HTERT RPE-1 (cell line): Measurements from ENCODE around the gene HK3.

Source experiments
- in situ Hi-C: fragments of 300-500 bp; cut with MboI; formaldehyde crosslinking; loops from 4 replicates; pipeline ENCODE4 v1.14.3; 2020; ENCODE audit warnings: low sequenced_read_pairs

HK3 gene

DNA sequence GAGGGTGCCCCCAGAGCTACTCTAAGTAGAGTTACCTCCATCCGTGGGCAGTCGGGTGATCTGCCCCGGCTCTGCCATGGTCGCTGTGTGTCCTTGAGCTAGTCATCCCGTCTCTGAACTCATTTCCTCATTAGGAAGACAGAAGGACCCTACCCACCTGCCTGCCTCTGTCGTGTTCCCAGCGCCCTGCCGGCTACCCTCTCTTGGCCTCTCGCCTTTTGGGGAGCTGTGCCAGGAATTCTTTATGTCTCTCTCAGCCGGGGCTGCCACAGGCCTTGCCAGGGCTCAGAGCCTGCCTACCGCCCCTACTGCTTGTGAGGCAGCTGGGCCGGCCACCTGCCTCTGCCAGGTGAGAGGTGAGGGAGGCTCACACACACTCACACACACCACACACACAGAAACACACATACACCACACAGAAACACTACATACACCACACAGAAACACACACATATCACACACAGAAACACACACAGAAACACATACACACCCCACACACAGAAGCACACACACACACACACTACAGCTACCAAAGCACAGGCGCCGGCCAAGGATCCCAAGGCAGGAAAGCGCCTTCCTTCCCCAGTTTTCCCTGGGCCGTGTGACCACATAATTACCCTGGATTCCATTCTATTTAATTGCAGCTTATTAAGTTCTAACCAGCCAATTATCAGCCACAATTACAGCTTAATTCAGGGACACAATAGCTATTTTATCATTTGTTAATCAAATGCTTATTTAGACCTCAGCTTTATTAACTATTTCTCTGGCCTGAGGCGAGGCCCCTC, 47.1 kb downstream of the HK3 start:
- in situ Hi-C loops: no loop called here

DNA sequence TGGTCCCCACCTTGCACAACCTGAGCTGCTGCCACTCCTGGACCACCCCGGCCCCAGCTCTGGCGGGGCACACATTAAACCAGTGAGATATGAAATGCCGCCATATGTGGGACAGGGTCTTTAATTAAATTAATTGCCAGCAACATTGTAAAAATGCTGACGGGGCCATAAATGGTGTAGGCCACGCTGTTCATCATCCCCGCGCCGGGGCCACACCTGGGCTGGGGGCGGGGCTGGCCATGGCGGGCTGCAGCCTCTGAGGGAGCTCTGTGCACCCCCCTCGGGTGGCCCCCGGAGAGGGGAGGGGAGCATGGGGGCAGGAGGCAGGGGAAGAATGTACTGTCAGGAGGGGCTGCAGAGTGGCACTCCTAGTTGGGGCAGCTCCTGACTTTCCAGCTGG, 47.8 kb downstream of the HK3 start:
- in situ Hi-C loops: no loop called here

DNA sequence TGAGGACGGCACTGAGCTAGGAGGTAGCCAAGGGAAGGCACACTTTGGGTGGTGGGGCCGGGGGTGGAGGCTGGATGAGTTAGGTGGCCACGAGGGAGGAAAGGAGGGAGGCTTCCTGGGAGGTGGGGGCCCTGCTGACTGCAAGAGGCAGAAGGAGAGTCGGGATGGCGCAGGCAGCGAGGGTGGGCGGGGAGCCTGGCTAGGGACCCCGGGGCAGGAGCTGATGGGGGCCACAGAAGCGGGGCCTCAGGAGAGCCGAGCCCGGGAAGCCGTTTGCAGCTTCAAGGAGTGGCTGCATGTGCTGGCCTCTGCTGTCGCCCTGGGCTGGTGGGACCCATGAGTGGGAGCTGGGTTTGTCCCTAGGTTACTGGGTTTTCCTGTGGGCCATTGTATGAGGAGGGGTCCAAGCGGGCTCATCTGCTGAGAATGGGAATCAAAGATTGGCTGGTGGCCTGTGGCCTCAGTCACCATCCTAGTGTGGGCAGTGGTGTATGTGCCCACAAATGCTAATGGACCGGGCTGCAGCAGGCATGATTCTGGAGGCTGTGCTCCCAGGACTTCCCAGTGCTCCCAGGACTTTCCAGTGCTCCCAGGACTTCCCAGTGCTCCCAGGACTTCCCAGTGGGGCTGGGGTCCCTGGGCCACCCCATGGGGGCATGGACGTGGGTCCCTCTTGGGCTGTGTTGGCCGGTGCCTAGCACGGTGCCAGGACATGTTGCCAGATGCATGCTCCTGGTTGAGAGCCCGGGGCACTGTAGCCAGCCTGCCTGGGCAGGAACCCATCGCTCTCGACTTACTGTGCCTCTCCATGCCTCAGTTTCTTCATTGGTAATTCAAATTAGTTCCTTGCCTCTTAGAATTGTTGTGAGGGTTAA, 48.5 kb downstream of the HK3 start:
- in situ Hi-C loops: no loop called here

DNA sequence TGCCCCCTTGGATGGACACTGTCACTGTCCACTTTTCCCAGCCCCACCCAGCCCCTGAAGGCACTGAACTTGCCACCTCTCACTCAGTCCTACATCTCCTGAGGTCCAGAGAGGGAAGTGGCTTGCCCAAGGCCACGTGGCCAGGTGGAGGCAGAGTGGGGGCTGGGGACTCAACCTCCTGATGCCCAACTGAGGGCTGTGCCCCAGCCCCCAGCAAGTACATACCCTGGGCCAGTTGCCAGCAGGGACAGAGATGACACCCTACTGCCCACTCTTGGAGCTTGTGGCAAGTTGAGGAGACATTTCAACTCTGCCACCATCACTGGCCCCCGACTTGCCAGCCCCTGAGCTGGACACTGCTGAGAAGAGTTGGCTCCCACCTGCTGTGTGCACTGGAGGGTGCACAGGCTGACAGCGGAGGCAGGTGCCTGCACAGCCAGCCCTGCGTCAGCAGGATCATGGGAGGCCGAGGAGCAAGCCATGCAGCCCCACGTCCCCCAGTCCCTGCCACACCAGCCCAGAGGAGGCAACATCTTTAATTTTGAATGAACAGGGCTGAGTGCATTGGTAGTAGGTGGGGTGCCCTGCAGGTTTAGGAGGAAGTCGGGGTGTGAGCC, 49.4 kb downstream of the HK3 start:
- in situ Hi-C loops: no loop called here

DNA sequence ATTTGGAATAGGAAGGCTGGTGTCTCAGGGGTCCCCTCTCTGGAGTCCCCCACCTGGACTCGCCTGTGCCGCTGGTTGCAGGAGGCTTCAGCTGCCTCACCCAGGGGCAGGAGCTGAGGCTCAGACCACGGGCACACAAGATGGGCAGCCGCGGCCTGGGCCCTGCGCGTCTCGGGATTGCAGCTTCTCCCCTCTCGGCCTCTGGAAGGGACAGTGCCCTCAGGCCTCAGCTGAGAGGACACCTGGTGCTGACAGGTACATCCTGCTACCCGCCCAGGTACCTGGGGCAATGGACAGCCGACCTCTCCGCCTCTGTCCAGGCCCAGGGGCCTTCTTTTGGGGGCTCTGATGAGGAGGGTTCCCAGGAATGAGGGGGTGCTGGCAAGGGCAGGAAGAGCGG, 50.5 kb downstream of the HK3 start:
- in situ Hi-C loops: no loop called here

DNA sequence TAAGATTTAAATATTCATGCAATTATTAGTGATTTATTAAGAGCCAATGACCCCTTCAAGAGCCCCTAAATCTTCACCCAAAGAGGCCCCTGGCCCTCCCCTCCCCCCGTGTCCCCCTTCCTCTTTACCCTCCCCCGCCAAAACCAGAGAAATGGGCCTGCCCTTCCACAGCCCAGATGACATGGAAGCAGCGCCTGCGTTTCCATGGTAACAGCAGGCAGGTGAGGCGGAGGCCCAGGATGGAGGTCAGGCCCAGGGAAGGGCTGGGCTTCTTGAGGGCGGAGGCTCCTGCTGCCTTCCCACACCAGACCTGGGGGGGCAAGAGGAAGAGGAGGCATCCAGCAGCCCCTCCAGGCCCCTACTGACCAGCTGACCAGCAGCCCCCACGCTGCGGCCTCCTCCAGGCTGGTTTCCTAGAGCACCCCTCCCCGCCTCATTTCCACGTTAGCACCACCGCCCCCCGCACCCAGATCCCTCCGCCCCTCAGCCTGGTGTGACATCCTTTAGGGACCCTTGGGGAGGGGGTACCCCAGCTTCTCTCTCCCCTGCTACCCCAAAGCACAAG, 51.3 kb downstream of the HK3 start:
- in situ Hi-C loops: no loop called here

DNA sequence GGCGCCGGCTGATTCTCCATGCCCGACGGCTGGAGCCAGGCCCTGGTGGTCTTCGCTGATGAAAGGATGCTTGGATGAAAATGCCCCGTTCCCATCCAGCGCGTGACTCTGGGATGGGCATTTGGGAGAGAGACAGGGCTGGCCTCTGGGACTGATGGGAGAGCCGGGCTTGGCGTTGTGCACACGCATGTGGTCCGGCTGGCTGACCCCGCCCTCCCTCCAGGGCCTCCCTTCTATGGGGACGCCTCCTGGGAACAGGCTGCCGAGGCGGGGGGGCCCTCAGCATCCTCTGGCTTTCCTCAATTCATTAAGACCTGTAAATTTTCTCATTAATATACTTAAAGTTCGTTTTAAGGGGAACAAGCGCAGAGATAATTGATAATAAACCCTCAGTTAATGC, 52.0 kb downstream of the HK3 start:
- in situ Hi-C loops: no loop called here

DNA sequence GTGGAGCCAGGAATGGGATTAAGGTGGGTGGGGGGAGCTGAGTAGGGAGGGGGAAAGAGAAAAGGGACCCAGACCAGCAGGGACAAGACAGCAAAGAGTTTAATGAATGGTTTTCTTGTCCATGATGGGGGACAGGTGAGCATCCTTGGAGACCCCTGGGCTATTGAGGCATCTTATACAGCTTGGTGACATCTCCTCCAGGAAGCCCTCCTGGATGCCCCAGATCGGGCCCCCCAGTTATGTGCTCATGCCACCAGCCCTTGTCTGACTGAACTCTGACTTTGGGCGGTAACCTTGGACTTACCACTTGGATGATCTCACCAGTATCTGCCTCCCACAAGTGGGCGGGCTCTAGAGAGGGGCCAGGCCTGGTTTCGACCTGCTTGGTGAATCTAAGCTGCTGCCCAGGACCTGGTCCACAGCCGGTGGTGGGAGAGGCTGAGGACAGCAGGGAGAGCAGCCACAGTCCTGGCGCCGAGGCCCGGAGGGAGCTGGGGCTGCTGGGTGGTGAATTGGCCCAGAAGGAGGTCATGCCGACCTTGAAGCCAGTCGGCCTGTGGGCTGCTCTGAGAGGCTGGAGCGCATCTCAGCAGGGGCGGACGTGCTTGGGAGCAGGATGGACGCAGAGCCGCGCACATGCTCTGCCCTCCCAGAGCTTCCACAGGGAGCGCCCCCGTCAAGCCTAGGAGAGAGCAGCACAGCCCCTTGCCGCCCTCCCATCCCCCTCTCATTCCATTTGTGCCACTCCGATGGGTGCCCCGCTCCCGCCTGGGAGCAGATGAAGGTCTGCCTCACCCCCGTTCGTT, 52.6 kb downstream of the HK3 start:
- in situ Hi-C loops: no loop called here

DNA sequence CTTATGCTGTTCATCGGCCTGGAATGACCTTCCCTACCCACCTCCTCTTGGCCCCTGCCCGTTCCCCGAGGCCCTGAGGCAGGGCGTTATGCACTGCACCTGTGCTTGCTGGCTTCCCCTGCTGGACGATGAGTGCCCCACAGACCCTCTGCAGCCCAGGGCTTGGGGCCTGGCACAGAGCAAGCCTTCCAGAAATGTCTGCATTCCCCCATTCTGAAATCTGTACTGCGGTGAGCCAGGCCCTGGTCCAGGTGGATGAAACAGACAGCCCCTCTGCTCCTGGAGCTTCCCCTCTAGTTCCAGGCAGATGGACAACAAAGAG, 53.8 kb downstream of the HK3 start:
- in situ Hi-C loops: no loop called here

DNA sequence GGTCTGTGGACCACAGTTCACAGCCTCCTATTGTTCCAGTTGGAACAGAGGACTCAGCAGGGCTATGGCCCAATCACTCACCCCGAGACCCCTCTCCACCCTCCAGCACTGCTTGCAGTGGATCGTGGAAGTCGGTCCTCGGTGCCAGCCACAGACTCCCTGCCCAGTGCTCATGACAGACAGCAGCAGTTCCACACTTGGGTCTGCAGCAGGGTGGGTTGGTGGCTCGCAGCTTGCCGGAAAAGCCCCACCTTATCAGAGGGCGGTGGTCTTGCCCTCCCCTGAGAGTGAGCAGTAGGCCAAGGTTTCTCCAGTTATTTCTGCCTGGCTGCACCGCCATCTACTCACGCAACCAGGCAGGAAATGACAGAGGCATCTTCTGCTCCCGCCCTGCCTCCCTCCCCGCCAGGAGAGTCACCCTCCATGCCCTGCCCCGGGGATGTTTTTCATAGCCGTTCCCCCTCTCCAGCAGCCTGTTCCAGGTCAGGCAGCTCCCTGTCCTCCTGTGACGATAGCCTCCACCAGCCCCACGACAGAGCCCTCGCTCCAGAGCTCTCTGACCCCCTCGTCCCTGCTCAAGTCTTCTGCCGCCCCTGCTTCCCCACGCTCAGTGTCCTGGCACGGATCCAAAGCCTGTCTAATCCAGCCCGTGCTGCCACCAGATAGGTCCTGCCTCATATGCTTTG, 54.3 kb downstream of the HK3 start:
- in situ Hi-C loops: no loop called here

DNA sequence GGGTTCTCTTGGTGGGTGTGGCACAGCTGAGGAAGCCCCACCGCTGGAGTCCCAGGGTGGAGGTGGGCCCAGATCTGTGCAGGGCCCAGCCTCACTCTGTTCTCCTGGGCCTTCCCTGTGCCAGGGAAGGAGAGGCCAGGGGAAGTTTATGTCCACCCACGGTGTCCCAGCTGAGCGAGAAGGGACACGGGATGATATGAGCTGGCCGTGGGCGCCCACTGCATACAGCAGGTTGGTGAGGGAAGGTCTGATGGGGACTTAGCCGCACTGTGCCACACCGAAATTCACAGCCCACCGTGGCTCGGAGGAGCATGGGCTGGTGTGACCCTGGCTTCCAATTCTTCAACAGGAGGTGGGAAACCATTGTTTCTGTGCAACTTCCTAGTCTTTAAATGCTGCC, 54.9 kb downstream of the HK3 start:
- in situ Hi-C loops: no loop called here

DNA sequence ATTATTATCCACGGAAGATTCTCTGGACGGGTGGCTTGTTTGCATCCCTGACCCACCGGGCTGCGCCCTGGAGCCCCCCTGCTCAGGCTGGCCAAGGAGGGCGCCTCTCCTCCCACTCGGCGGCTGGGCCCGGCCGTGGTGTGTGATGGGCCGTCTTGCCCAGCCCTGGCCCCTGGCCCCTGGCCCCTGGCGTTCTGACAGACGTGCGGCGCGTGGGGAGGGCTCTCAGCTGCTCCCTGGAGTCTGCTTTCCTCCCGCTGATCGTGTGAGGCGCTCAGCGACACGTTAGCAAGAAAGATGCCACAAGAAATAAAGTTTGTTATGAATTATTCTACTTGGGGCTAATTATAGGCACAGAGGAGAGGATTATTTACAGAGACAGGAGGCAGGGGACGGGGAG, 55.5 kb downstream of the HK3 start:
- in situ Hi-C loops: no loop called here

DNA sequence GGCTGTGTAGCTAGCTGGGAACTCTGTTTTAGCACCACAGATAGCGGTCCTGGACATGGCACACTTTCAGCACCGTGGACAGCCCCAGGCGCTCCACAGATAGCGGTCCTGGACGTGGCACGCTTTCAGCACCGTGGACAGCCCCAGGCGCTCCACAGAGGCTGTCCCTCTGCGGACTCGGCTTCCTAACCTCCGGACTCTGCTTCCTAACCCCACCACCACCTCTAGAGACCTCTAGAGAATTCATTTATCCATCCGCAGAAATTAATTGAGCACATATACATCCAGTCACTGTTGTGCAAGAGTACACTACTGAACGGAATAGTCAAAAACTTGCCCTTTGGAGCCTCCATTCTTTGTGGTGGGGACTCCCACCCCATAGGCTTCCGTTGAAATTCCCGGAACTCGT, 61.4 kb downstream of the HK3 start:
- in situ Hi-C loops: no loop called here

DNA sequence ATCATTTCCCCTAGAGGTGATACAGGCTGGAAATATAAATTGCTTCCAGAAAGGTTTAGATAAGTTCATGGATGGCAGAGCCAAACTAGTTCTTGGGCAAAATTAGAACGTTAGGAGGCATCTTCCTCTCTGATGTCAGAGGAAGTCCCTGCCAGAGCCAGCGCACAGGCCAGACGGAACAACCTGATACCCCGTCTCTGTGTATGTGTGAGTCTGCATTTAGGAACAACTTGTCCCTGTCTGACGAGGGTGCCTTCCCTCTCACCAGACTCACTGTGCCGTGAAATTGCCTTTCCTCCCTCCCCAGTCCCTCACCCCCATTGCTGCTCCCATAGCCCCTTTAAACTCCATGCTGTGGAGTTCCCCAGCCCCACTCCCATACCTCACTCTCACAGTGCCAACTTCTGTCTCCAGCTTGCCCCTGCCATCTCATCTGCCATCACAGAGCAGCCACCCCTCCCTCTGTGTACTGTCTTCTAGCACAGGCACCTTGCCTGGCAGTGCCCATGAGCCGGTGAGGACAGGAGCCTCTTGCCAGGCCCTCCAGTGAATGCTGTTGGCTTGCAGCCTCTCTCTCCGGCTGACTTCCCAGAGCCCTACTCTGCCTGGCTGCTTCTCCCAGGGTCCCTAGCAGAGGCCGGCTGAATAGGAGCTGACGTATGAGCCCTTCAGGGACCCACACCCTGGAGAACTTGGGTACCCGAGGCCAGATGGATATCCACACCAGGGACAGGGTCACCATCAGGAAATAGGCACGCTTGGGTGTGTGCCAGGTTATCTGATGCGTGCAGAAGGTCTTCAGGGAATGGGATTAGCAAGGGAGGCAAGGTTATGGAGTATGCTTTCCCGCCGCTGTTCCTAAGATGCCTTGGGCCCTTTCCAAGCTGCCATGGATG, 62.1 kb downstream of the HK3 start:
- in situ Hi-C loops: no loop called here

DNA sequence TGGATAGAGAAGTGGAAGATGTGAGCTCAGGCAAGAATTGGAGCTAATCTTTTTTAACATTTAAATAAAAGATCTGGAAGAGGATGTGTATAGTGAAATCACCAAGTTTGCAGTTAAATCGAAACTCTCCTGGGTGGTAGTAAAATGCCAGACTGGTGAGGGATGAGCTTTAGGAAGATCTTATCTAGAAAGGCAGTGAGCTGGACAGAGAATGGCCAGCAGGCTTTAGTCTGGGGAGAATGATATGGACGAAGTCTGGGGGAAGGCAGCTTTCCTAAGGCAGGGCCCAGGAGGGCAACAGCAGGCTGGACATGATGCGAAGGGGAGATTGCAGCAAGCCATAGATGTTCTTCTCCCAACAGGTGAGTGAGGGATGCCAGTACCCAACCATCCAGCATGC, 63.2 kb downstream of the HK3 start:
- in situ Hi-C loops: no loop called here

DNA sequence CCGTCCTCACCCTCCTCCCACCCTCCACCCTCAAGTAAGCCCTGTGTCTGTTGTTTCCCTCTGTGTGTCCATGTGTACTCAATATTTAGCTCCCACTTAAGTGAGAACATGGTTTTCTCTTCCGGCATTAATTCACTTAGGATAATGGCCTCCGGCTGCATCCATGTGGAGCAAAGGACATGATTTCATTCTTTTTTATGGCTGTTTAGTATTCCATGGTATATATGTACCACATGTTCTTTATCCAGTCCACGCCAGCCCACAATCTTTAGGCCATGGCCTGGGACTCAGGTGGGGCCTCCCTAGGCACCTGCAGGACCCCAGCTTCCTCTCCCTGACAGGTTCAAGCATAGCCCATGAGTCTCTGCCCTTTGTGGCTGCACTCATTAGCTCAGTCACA, 65.9 kb downstream of the HK3 start:
- in situ Hi-C loops: no loop called here

DNA sequence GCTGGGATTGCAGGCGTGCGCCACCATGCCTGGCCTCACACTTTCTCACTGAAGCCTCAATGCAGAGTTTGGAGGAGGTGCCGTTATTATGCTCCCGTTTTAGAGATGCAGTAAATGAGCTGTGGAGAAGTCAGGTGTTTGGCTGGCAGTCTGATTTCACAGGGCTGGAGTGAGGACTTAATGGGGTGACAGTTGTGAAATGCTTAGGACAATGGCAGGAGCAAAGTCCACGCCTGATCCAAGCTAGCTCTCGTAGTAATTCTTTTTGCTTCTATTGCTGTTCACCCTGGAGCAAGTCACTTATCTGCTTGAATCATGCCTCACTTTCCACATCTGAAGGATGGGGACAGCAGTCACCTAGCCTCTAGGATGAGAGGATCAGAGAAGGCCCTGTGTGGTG, 67.0 kb downstream of the HK3 start:
- in situ Hi-C loops: no loop called here

DNA sequence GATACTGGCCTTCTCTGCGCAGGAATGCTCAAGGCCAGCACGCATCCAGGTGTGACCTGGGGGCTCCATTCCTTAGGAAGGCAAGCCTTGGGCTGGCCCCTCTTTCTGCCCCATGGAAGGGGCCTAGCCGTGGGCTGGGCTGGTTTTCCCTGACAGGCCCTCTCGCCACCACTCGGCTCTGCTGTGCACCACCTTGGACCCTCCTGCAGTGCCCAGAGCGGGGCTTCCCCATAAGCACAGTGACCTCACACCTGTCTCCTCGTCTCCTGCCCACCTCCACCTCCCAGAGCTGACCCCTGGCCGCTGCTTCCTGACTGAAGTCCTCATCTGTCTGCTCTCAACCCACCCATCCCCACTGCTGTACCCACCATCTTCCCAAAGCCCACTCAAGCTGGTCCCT, 67.7 kb downstream of the HK3 start:
- in situ Hi-C loops: no loop called here

DNA sequence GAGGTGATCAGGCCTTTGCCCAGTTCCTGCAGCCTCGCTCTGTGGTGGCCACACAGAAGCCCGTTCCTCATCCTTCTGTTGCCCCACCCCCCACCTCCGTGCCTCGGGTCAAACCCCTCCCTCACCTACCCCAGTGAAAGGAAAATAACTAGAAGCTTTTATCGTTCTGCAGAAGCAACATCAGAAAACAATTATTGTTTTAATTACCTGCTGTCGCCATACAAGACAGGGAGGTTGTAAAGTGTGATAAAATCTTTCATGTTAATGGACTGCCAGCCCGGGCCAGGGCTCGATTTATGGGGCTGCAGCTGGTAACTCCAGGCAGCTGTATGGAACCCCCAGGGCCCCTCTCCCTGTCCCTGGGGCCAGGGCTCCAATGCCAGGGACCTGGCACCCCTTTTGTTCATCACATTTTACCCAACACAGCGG, 68.1 kb downstream of the HK3 start:
- in situ Hi-C loops: no loop called here
